SKM-1 treated with dmso at 0.1 percent for 144 hours (cell line): ENCODE data around the gene TACC3.

Experiments used
- DNase-seq: peaks from one replicate; lab custom pipeline; 2025; ENCODE audit not compliant: unreplicated experiment; lab: John Stamatoyannopoulos, UW

The TACC3 gene

DNA sequence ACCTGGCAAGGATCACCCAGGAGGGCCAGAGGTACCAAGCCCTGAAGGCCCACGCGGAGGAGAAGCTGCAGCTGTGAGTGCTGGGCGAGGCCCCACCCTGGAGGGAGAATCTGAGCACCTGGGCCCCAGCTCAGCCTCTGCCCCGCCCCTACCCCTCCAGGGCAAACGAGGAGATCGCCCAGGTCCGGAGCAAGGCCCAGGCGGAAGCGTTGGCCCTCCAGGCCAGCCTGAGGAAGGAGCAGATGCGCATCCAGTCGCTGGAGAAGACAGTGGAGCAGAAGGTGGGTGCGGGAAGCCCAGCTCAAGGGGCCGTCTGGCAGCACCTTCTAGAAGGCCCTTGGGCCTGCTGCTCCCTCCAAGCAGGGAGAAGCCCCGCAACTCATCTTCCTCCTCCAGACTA lies 23.2 kb downstream of the TACC3 start:
- DNase-seq: no peak

- DNase-seq: no peak
Measured at GRCh38 chr4:1745165-1745564, 23.8 kb downstream of the TACC3 start.

DNA sequence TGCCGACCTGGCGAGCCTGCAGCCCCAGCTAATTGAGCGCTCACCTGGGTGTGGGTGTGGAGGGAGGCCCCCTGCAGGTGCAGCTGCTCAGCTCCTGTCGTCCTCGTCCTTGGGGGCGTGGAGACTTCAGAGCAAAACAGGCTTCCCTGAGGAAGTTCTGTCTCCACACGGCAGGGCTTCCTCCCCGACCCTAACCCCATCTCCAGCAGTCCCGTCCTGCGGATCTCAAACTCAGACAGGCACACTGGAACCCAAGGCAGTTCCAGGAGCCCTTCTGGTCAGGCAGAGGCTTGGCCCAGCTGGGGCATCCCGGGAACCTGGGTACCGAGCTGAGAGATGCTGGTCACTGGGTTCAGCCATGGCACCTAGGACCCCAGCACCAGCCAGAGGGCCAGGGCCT lies 24.4 kb downstream of the TACC3 start:
- no peak for DNase-seq

DNA sequence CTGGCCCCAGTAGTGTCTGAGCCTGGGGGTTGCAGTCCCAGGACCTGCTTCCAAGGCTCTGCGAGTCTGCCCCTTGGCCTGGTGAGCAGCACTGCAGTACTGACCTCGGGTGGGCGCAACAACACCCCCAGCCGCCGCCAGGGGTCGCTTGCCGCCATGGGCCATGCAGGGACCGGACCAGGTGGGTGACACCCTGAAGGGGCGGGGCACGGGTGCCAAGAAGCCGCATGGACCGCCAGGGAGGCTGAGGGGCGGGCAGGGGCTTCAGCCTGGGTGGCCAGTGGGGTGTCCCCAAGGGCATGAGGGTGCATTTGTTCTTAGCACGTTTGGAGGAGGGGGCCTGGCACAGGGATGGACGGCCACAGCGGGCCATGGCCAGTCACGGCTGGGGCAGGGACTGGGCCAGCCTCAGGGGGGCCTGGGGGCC lies 25.0 kb downstream of the TACC3 start:
- peak; percentile 77 for DNase-seq

GRCh38 chr4:1746919-1747602 lies 25.7 kb downstream of the TACC3 start:
- no peak for DNase-seq

- no peak for DNase-seq
Measured at GRCh38 chr4:1747603-1747967, 26.3 kb downstream of the TACC3 start.

DNA sequence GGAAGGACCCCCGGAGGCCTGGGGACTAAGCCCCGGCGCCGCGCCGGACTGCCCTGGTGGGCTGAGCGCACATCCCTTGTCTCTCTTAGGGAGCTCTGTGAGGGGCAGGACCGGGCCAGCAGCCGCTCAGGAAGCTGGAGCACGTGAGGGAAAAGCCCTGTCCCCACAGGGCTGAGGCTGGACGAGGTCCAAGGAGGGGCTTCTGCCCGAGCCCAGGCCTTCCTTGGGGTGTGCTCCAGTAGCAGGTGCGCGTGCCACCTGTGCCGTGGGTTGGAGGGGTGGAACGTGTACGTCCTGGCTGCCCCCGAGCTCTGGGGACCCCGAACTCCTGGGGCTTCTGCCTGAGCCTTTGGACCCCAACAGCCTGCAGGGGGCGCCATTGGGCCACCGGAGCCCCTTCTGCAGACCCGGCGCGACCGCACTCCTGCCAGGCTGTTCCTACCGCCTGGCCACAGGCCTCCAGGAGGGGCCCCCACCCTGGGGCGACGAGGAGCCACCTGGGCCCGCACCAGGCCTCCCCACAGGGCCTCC lies 27.2 kb downstream of the TACC3 start:
- peak; percentile 84 for DNase-seq

GRCh38 chr4:1749370-1749769 lies 28.0 kb downstream of the TACC3 start:
- no peak for DNase-seq

GRCh38 chr4:1749826-1750225 lies 28.5 kb downstream of the TACC3 start:
- no peak for DNase-seq

DNA sequence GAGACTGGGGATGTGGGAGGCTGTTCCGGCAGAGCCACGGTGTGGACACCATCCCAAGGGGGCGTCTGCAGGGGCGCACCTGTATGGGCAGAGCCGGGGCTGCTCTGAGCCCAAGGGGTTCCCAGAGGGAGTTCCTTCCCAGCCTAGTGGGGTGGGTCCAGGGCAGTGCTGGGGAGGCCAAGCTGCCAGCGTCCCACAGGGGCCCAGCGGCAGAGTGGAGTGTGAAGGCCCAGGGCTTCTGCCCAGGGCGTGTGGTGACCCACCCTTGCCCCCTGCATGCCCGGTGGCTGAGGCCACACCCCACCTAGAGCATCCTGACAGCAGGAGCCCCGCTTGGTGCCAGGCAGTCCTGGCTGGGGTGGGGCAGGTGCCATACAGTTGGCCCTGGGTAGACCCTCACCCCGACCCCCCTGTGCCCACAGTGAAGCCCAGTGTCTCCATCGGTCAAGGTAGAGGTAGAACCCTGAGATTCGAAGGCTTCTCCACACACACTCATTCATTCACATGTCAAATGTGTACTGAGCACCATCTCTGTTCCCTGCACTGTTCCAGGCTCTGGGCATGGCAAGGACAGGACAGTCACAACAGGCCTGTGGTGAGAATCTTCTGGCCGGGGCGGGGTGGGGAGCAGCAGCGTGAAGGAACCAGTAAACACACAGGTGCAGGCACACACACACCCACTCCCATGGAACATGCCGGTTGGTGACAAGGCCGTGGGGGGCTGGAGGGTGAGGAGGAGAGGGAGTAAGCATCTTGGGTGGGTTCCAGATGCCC lies 29.2 kb downstream of the TACC3 start:
- no peak for DNase-seq

GRCh38 chr4:1751155-1751918 lies 30.0 kb downstream of the TACC3 start:
- DNase-seq: no peak

DNA sequence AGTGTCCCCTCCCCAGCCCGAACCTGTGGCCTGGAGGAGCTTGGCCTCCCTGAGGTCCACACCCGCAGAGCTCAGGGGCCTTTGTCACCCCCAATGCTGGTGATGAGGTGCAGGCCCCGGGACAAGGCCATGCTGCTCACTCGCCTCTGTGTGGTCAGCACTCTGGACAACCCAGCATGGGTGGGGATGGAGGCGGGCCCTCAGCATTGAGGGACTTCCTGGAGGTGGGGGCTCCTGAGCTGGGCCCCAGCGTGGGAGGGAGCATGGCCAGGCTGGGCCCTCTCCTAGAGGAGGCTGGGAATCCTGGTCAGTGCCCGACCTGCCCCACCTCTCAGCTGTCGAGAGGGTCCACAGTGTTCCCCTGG lies 30.6 kb downstream of the TACC3 start:
- no peak for DNase-seq

DNA sequence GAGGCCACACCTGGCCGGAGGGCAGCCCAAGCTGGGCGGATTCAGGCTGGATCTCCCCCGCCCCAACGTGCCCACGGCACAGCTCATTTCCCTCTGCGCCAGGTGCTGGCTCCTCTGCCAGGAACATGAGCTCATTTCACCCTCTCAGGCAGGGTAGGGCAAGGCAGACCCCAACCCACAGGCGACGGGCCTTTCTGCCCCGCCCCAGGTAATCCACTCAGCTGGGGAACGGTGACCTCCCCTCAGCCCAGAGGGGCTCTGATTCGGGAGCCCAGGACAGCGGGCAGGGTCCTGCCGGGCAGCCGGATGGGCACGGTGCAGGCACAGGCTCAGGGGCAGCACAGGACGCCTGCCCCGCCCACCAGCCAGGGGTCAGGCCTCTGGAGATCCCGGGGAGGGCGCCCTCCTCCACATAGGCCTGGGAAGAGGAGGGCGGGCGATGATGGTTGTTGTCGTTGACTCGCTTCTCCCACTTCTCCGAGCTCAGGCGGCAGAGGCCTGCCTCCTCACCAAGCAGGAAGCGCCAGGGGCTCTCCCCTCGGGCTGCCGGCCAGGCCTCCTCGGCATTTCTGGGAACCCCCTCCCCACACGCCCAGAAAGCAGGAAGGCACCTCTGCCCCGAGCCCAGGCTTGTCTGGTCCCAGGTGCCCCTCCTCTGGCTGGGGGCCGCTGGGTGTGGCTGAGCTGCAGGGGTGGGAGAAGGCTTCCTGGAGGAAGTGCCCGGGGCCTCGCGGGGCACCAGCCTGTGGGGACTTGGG lies 31.1 kb downstream of the TACC3 start:
- no peak for DNase-seq

DNA sequence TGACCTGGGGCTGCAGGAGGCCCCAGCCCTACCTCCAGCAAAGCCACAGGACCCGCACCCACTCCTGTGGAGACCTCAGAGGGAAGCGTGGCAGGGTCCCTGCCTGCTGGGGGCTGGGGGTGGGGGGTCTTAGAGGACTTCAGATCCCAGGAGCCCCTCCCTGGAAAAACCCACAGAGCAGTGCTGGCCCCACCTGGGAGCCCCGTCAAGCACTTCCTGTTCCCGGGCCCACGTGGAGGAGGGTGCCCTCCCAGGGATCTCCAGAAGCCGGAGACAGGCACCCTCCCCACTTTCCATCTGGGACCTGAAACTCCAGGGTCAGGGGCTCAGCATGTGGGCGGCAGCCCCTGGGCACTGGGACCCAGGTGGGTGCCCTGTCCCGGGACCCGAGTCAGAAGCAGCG lies 32.0 kb downstream of the TACC3 start:
- no peak for DNase-seq

GRCh38 chr4:1753697-1754311 lies 32.5 kb downstream of the TACC3 start:
- DNase-seq: no peak

DNA sequence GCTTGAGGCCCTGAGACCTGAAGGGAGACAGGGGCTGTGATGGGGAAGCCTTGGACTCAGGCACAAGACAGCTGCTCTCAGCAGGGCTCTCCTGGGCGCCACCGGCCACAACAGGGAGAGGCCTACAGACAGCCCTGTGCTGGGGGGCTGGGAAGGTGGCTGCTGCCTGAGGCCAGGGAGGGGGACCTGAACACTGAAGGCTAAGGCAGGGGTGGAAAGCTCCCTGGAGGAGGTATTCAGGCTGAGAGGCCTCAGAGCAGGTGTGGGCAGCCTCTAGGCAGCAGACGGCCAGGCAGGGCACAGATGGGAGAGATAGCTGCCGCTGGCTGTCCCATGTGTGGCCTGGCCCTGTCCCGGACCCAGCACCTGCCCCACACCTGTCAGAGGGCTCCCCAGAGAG lies 33.0 kb downstream of the TACC3 start:
- DNase-seq: no peak

GRCh38 chr4:1755297-1755696 lies 34.0 kb downstream of the TACC3 start:
- DNase-seq: no peak

DNA sequence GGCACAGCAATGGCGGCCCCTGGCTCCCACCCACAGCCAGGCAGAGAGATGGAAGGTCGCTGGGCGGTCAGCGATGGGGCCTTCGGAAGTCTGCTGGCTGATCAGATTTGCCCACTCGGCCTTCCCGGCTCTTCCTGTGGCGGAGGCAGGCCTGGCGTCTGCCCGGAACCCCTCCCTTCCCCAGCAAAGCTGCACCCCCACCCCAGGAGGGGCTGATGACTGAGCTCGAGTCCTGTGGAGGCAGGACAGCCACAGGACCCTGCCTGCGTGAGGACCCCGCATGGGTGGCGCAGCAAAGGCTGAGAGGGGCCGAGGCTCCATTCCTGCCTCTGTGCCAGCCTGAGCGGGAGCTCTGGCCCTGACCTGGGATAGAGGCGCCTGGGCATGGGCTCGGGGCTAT lies 34.8 kb downstream of the TACC3 start:
- no peak for DNase-seq

GRCh38 chr4:1756893-1757779 lies 35.8 kb downstream of the TACC3 start:
- no peak for DNase-seq

GRCh38 chr4:1757836-1758235 lies 36.5 kb downstream of the TACC3 start:
- no peak for DNase-seq
